Kidney (tissue), 14 donors: ENCODE measurements around the gene IFNB1. TPM values are rescaled to one million over a fixed set of nuclear protein-coding genes. Genes with fewer than 3 reads are reported as not detected.

Experiments used
- DNase-seq, 5 donors: peaks; one replicate each; pipeline ENCODE4 v3.0.0-alpha.2; 2013 to 2020
- FAIRE-seq: peaks from 2 replicates; lab custom pipeline; 2012; peaks lifted over from hg19 to GRCh38; lab: Jason Lieb, UNC
- H3K27ac ChIP-seq, 2 donors: one replicate each; pipeline ENCODE4 v1.7.0; 2013; ENCODE audit warnings: low read depth in 2 of 2, low read length in 2 of 2, inconsistent platforms in 1 of 2
- H3K27me3 ChIP-seq: one replicate; pipeline ENCODE4 v1.7.1; 2013; ENCODE audit warnings: low read length, inconsistent platforms; ENCODE audit not compliant: control insufficient read depth, insufficient read depth
- H3K36me3 ChIP-seq, 3 donors: one replicate each; pipeline versions ENCODE4 v1.7.0 to v1.7.1; 2013; ENCODE audit warnings: low read length in 3 of 3, control low read depth in 1 of 3, inconsistent platforms in 1 of 3; ENCODE audit not compliant: insufficient read depth in 3 of 3, control insufficient read depth in 2 of 3
- H3K4me1 ChIP-seq, 3 donors: one replicate each; pipeline versions ENCODE4 v1.7.0 to v1.7.1; 2013; ENCODE audit warnings: low read length in 3 of 3, inconsistent platforms in 1 of 3, low read depth in 1 of 3; ENCODE audit not compliant: control insufficient read depth in 2 of 3, insufficient read depth in 2 of 3
- H3K4me3 ChIP-seq, 3 donors: one replicate each; pipeline versions ENCODE4 v1.7.0 to v1.8.1; 2013; ENCODE audit warnings: low read length in 3 of 3, control low read depth in 1 of 3, inconsistent platforms in 1 of 3
- H3K9ac ChIP-seq, 3 donors: one replicate each; pipeline versions ENCODE4 v1.7.0 to v1.7.1; 2013; ENCODE audit warnings: low read length in 3 of 3, control low read depth in 1 of 3, inconsistent platforms in 1 of 3
- H3K9me3 ChIP-seq, 3 donors: one replicate each; pipeline versions ENCODE4 v1.7.0 to v1.7.1; 2013; ENCODE audit warnings: low read length in 3 of 3, control low read depth in 1 of 3, inconsistent platforms in 1 of 3; ENCODE audit not compliant: control insufficient read depth in 2 of 3, insufficient read depth in 1 of 3
- CTCF ChIP-seq: IDR thresholded peaks from 3 replicates; pipeline ENCODE4 v1.5.1; 2012; ENCODE audit warnings: mild to moderate bottlenecking, moderate library complexity, borderline replicate concordance; ENCODE audit not compliant: insufficient read depth; ENCODE audit errors: extremely low read depth
- intact Hi-C: fragments of 100-400 bp; cut with DNase I; formaldehyde crosslinking; loops from one replicate; pipeline ENCODE4 v1.11.1; 2022
- polyA plus RNA-seq: library from polyadenylated mRNA; stranded (reverse); fragments of 350-450 nt; fragmentation: Illumina TruSeq; extraction: RNeasy Lipid Tissue Mini Kit (QIAGEN cat#74804); gene quantifications from one replicate; pipeline ENCODE4 v1.2.3, GENCODE V29; 2014; ENCODE audit warnings: low read depth, low replicate concordance; ENCODE audit not compliant: insufficient read depth
- total RNA-seq: library from RNA; stranded (reverse); fragmentation: NEBNext Ultra II Directional; extraction: Animal tissue kit (Norgen Biotek cat#: 25700); gene quantifications from one replicate; pipeline ENCODE4 v1.2.1, GENCODE V29; 2021
- donor health status: control.
- donor health status: control.
- donor health status: control.
- donor health status: control.
- donor health status: control.
- donor health status: DM: yes; HTN: yes; CAD: no.
- donor health status: Normal renal cell carcinoma (clear cell type).

IFNB1 gene
- total and polyA plus RNA-seq, 2 donors from 2014 or later = not detected

- Histone ChIP-seq H3K4me1 (no peaks in the 10 kb centered on the region), H3K9me3 (no peaks in the 10 kb centered on the region), H3K9ac (no peak overlapping the region), H3K4me3 (no peak overlapping the region), H3K27ac (no peak overlapping the region), H3K36me3 (no peaks in the 10 kb centered on the region), H3K27me3 (no peaks in the 10 kb centered on the region)
- no peak for TF ChIP-seq CTCF
- intact Hi-C loops = no loop called here
- DNase-seq (peak in 1 of 5 donors; percentile 10), FAIRE-seq (no peak)
These were observed 41.5 kb upstream of the IFNB1 start for GRCh38 chr9:21119093-21119770.

DNA sequence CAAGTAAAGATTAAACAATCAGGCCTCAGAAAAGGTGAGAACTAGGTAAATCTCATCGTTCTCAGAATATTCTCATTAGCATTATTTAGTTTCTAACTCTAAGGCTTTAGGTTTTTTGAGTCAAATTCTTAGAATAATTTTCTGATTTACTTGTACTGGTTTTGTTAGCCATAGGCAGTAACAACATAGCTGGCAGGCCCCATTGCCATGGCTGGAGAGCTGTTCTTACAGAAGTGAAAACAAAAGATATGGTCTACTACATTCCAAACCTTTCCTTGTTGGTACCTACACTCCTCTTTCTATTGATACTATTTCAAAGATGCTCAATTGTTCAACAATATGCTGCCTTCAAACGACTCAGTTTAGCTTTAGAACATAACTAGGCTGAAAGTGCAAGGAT lies 36.6 kb upstream of the IFNB1 start:
- Histone ChIP-seq H3K27ac (no peak overlapping the region), H3K4me3 (no peak overlapping the region), H3K9me3 (no peaks in the 10 kb centered on the region), H3K27me3 (no peaks in the 10 kb centered on the region), H3K9ac (no peak overlapping the region), H3K4me1 (no peaks in the 10 kb centered on the region), H3K36me3 (no peaks in the 10 kb centered on the region)
- no peak for FAIRE-seq
- DNase-seq = no peak
- TF ChIP-seq CTCF = no peak
- intact Hi-C loops = no loop called here

GRCh38 chr9:21110708-21111576 lies 33.2 kb upstream of the IFNB1 start:
- H3K27me3 ChIP-seq = no peaks in the 10 kb centered on the region
- no peak overlapping the region for H3K27ac ChIP-seq
- no peak overlapping the region for H3K4me3 ChIP-seq
- FAIRE-seq (peak; percentile 74), DNase-seq (peak in 3 of 5 donors; percentile 16 to 89 (median 82))
- no peaks in the 10 kb centered on the region for H3K36me3 ChIP-seq
- H3K9me3 ChIP-seq = no peaks in the 10 kb centered on the region
- intact Hi-C loops = no loop called here
- no peaks in the 10 kb centered on the region for H3K4me1 ChIP-seq
- TF ChIP-seq CTCF = peak; percentile 84
- no peak overlapping the region for H3K9ac ChIP-seq
